ENCODE measurements around the gene RPS19. TPM values are rescaled to one million over a fixed set of nuclear protein-coding genes. Genes with fewer than 3 reads are reported as not detected.

The RPS19 gene
- total and polyA plus RNA-seq, 10 of the 15 experiments (the other 5 are each of a cell fraction or from before 2014, with no cell fraction given) = 2,615 to 5,578 (median 4,127) TPM

GRCh38 chr19:41877916-41878905, 18.2 kb downstream of the RPS19 start:
- intact Hi-C loops (cut with micrococcal nuclease; ENCODE audit: unreplicated experiment) = loop anchor here (2.0 kb wide), 1 partner anchor 67 kb away; no protein-coding TSS in a partner anchor
- peak overlapping the region; percentile 83 for H3K9ac ChIP-seq (ENCODE audit: control insufficient read depth, insufficient read depth, low read length)
- ATAC-seq = peak; percentile 75
- TF ChIP-seq SREBF1 (IDR thresholded peaks at IDR 0.05; ENCODE audit: low read length) (no peak), ZNF207 (IDR thresholded peaks at IDR 0.05; ENCODE audit: borderline replicate concordance) (no peak), ZNF24 (IDR thresholded peaks at IDR 0.05) (no peak), PKNOX1 (IDR thresholded peaks at IDR 0.05) (peak; percentile 89), POU2F2 (IDR thresholded peaks at IDR 0.05; ENCODE audit: borderline replicate concordance, low read depth, low read length) (peak; percentile 65; the same call in 1 of the 3 replicates), TAF1 (IDR thresholded peaks at IDR 0.05; ENCODE audit: borderline replicate concordance, low read depth, low read length) (peak; percentile 74; the same call in 1 of the 2 replicates), HDGF (IDR thresholded peaks at IDR 0.05) (0 out of 2 replicates have a peak, but pooled peaks have one; percentile 50), RFX5 (IDR thresholded peaks at IDR 0.05; ENCODE audit: low read depth, low read length) (peak; percentile 10; the same call in 1 of the 2 replicates), ATF7 (IDR thresholded peaks at IDR 0.05; ENCODE audit: low read depth) (no peak), GATAD2B (conservative IDR thresholded peaks at IDR 0.05; ENCODE audit: low read depth) (no peak), BHLHE40 (IDR thresholded peaks at IDR 0.05; ENCODE audit: borderline replicate concordance in 1 of 2, low read depth in 2 of 2, low read length in 1 of 2) (no peak), RCOR1 (conservative IDR thresholded peaks at IDR 0.05; ENCODE audit: low read depth, low read length) (0 out of 2 replicates have a peak, but pooled peaks have one; percentile 19), MAX (IDR thresholded peaks at IDR 0.05; ENCODE audit: low read depth, low read length) (peak; percentile 41; the same call in 1 of the 2 replicates), TCF3 (IDR thresholded peaks at IDR 0.05; ENCODE audit: borderline replicate concordance, insufficient read depth, low read depth, low read length) (no peak), NFYB (IDR thresholded peaks at IDR 0.05; ENCODE audit: insufficient read depth, low read depth, low read length) (0 out of 2 replicates have a peak, but pooled peaks have one; percentile 30), SUPT20H (IDR thresholded peaks at IDR 0.05; ENCODE audit: borderline replicate concordance, control insufficient read depth, low read depth, low read length) (no peak), SREBF2 (IDR thresholded peaks at IDR 0.05; ENCODE audit: low read length) (no peak), GABPA (IDR thresholded peaks at IDR 0.05; ENCODE audit: low read depth) (no peak), BCL11A (IDR thresholded peaks at IDR 0.05; ENCODE audit: low read depth, low read length) (no peak), E2F4 (IDR thresholded peaks at IDR 0.05; ENCODE audit: low read depth, low read length) (no peak), CHD4 (IDR thresholded peaks at IDR 0.05) (no peak)

More at GRCh38 chr19:41877916-41878905, 18.2 kb downstream of the RPS19 start:
- SMC1A ChIA-PET (ENCODE audit: uncharacterized antibody, unreplicated experiment) = interaction anchor here (3.3 to 4.6 kb wide), 2 partner anchors 8 to 19 kb away, joined by 22 to 37 read pairs; partner anchors contain the start of gene RPS19
- Histone ChIP-seq H3K4me2 (ENCODE audit: control insufficient read depth, insufficient read depth) (peak overlapping the region; percentile 97), H3K4me3 (peak overlapping the region; percentile 85), H2AFZ (ENCODE audit: control insufficient read depth, low read depth, low read length) (no peak overlapping the region), H3K79me2 (ENCODE audit: control insufficient read depth, insufficient read depth, low read length) (peaks cover 43% of the 10 kb centered on the region), H3K9me3 (replicated peaks; ENCODE audit: control insufficient read depth, insufficient read depth, low read length) (no peaks in the 10 kb centered on the region), H4K20me1 (ENCODE audit: control insufficient read depth, insufficient read depth) (no peaks in the 10 kb centered on the region), H3K27ac (ENCODE audit: control insufficient read depth, insufficient read depth) (peak overlapping the region; percentile 94), H3K36me3 (ENCODE audit: control insufficient read depth in 2 of 2, insufficient read depth in 2 of 2, low read length in 1 of 2) (peaks cover 3 to 4% of the 10 kb centered on the region in 2 experiments; a peak in 3 of 4 replicates), H3K27me3 (replicated peaks in 1 of 2; ENCODE audit: control insufficient read depth in 2 of 2, insufficient read depth in 2 of 2, low read length in 1 of 2) (no peaks in the 10 kb centered on the region), H3K4me1 (ENCODE audit: control insufficient read depth, insufficient read depth, low read length) (peaks cover 34% of the 10 kb centered on the region)
- in situ Hi-C loops (cut with MboI) = no loop called here
- DNase-seq (ENCODE audit: low read depth, low spot score) (no peak), FAIRE-seq (peak; percentile 77)
- POLR2A ChIA-PET = interaction anchor here (1.0 to 3.7 kb wide), 5 partner anchors 9 to 67 kb away, joined by 4 to 44 read pairs (median 8); partner anchors contain the start of gene RPS19
- no TSS peak for BruUV-seq (replicated peaks)
- RAD21 ChIA-PET (ENCODE audit: unreplicated experiment) = interaction anchor here (0.8 to 8.7 kb wide), 4 partner anchors 7 to 67 kb away, joined by 3 to 120 read pairs (median 18); partner anchors contain the start of genes ARHGEF1, ERFL and RPS19
- CTCF ChIA-PET = interaction anchor here (1.1 to 9.0 kb wide), 4 partner anchors 9 to 68 kb away, joined by 3 to 136 read pairs (median 50); partner anchors contain the start of genes ARHGEF1 and RPS19
- WGBS (ENCODE audit: insufficient coverage, insufficient replicate concordance, low lambda C conversion rate, missing lambda C conversion rate) = 1% methylated on average over 16 of the region's 17 CpGs

Data from GM12878 (cell line).